CD4-positive, alpha-beta T cell (primary cell): ENCODE data around the gene UGT1A10. TPM values are rescaled to one million over a fixed set of nuclear protein-coding genes. Genes with fewer than 3 reads are reported as not detected.
"Not testable (repeated sequence)": the region's sequence is repeated elsewhere in the genome, so short reads cannot be mapped to it uniquely, and the experiment has no call there.

Experiments
- ATAC-seq: fragments of 200-7000 bp; cut with Tn5 transposase; one replicate; pipeline ENCODE4 v1.10.0; 2022; ENCODE audit warnings: mild to moderate bottlenecking; ENCODE audit not compliant: poor library complexity
- CTCF ChIA-PET: fragments of 350-600 bp; sonication (Branson Sonifier 250); formaldehyde crosslinking; loops from one replicate; lab custom pipeline; 2021; ENCODE audit warnings: antibody characterized with exemption, inconsistent platforms; lab: Charles Lee
- POLR2A ChIA-PET: fragments of 350-600 bp; sonication (Branson Sonifier 250); formaldehyde crosslinking; loops from one replicate; lab custom pipeline; 2021; ENCODE audit warnings: antibody characterized with exemption, inconsistent platforms; lab: Charles Lee
- DNase-seq, 14 experiments: peaks; one replicate each; pipeline ENCODE4 v3.0.0-alpha.2; 2013 to 2020; ENCODE audit warnings: mixed read lengths in 2 of 14
- H3K27ac ChIP-seq, 2 donors: one replicate each; pipeline versions ENCODE4 v1.5.1 to v1.7.0; 2013; ENCODE audit warnings: low read length in 2 of 2, low read depth in 1 of 2, mild to moderate bottlenecking in 1 of 2
- H3K27me3 ChIP-seq, 2 experiments: 1 replicate in 1 of 2; 2 replicates in 1 of 2; pipeline versions ENCODE4 v1.6.1 to v1.7.0; 2013; ENCODE audit warnings: low read length in 2 of 2, control low read depth in 1 of 2, mild to moderate bottlenecking in 1 of 2, moderate library complexity in 1 of 2; ENCODE audit not compliant: insufficient read depth in 2 of 2, control insufficient read depth in 1 of 2
- H3K36me3 ChIP-seq: one replicate; pipeline ENCODE4 v1.6.1; 2013; ENCODE audit warnings: low read length, control low read depth; ENCODE audit not compliant: insufficient read depth
- H3K4me1 ChIP-seq: one replicate; pipeline ENCODE4 v1.6.1; 2013; ENCODE audit warnings: low read length, control low read depth; ENCODE audit not compliant: insufficient read depth
- H3K4me3 ChIP-seq: one replicate; pipeline ENCODE4 v1.5.1; 2013; ENCODE audit warnings: mild to moderate bottlenecking, low read length, moderate library complexity
- H3K9me3 ChIP-seq, 2 experiments: 1 replicate in 1 of 2; 2 replicates in 1 of 2; pipeline versions ENCODE4 v1.6.1 to v1.7.0; 2013; ENCODE audit warnings: low read length in 2 of 2, mild to moderate bottlenecking in 2 of 2, control low read depth in 1 of 2, moderate library complexity in 1 of 2; ENCODE audit not compliant: control insufficient read depth in 1 of 2, insufficient read depth in 1 of 2
- H3K27ac Mint-ChIP-seq: one replicate; pipeline ENCODE4 v1.8.0; 2020; ENCODE audit warnings: mixed read lengths
- H3K27me3 Mint-ChIP-seq: one replicate; pipeline ENCODE4 v1.8.0; 2021; ENCODE audit warnings: mixed read lengths
- H3K36me3 Mint-ChIP-seq: one replicate; pipeline ENCODE4 v1.8.0; 2021; ENCODE audit warnings: low read depth, mixed read lengths
- H3K4me1 Mint-ChIP-seq: one replicate; pipeline ENCODE4 v1.8.0; 2021; ENCODE audit warnings: low read depth, mixed read lengths
- H3K4me3 Mint-ChIP-seq: one replicate; pipeline ENCODE4 v1.8.0; 2020; ENCODE audit warnings: mild to moderate bottlenecking, mixed read lengths
- H3K9me3 Mint-ChIP-seq: one replicate; pipeline ENCODE4 v1.8.0; 2020; ENCODE audit warnings: mixed read lengths
- intact Hi-C, 2 experiments: fragments of 100-400 bp; cut with DNase I in 1 of 2; cut with micrococcal nuclease in 1 of 2; formaldehyde crosslinking; loops; one replicate each; pipeline versions ENCODE4 v1.15.1 to v1.9.0; 2023 to 2025; cut with DNase I, micrococcal nuclease
- polyA plus RNA-seq, 2 donors: library from polyadenylated mRNA; unstranded; fragments of 120-200 nt; gene quantifications; one replicate each; pipeline ENCODE4 v1.2.1, GENCODE V29; 2013
- total RNA-seq, 174 experiments: library from RNA in 2 of 174; stranded (reverse) in 2 of 174; gene quantifications; one replicate each; pipeline ENCODE4 v1.2.3 and lab custom pipeline; 2021 to 2026
- TF ChIP-seq, protein P1 (sequence below): fragments of 200-600 bp; IDR thresholded peaks from one replicate; pipeline ENCODE4 v1.8.0; 2022; ENCODE audit warnings: antibody characterized with exemption, mild to moderate bottlenecking

Gene UGT1A10
- not detected for total RNA-seq
- polyA plus RNA-seq (2013, experiment 1 of 2) = not detected
- not detected for polyA plus RNA-seq (2013, experiment 2 of 2)
- 0 to 0.07 (median 0) reads per million in 172 experiments for total RNA-seq (lab: John Stamatoyannopoulos, UW)

- H3K27ac ChIP-seq, ATAC-seq, H3K4me3 Mint-ChIP-seq, H3K9me3 Mint-ChIP-seq, CTCF ChIA-PET, H3K27ac Mint-ChIP-seq, H3K36me3 Mint-ChIP-seq, POLR2A ChIA-PET, H3K9me3 ChIP-seq, H3K4me3 ChIP-seq, H3K36me3 ChIP-seq, DNase-seq, intact Hi-C loops, H3K27me3 ChIP-seq, H3K4me1 ChIP-seq: not testable (repeated sequence)
- peaks cover 13% of the 10 kb centered on the region for H3K4me1 Mint-ChIP-seq
- peaks cover 42% of the 10 kb centered on the region for H3K27me3 Mint-ChIP-seq
Measured at GRCh38 chr2:233636306-233636705, at the start of gene UGT1A10. TSS of gene UGT1A10 (plus strand) at chr2:233636448. CDS start at chr2:233636523, 75 bp downstream.

DNA sequence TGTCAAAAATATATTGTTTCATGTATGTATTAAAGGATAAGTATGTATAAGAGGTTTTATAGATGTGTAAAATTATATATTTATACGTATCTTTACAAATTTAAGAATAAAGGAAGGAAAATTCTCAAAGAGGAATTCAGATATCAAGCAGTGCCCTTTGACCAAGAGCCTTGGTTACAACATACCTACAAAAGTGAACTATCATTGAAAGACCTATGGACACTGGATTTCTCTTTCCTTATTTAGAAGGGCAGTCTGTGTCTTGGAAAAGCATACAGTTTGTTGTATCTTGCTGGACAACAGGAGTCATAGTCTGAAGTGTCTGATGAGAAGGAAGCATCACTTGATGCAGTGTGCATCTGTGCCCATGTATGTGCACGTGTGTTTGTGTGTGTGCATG, 47.8 kb upstream of the UGT1A10 start:
- no peak overlapping the region for H3K27ac Mint-ChIP-seq

GRCh38 chr2:233592706-233593105, 43.5 kb upstream of the UGT1A10 start:
- H3K27me3 Mint-ChIP-seq = peaks cover 16% of the 10 kb centered on the region
- H3K27ac Mint-ChIP-seq, H3K9me3 ChIP-seq, H3K4me3 ChIP-seq, ATAC-seq, POLR2A ChIA-PET, intact Hi-C loops, H3K4me1 ChIP-seq, H3K27me3 ChIP-seq, H3K36me3 Mint-ChIP-seq, H3K27ac ChIP-seq, CTCF ChIA-PET, H3K4me1 Mint-ChIP-seq, H3K4me3 Mint-ChIP-seq, H3K9me3 Mint-ChIP-seq, DNase-seq, H3K36me3 ChIP-seq: not testable (repeated sequence)

More for the DNA sequence above, 47.8 kb upstream of the UGT1A10 start:
- Histone ChIP-seq H3K4me3 (no peak overlapping the region), H3K9me3 (no peaks in the 10 kb centered on the region), H3K27me3 (peaks cover 0 to 12% of the 10 kb centered on the region in 2 experiments), H3K36me3 (no peaks in the 10 kb centered on the region), H3K27ac (no peak overlapping the region), H3K4me1 (no peaks in the 10 kb centered on the region)
- Mint-ChIP-seq H3K4me1 (no peaks in the 10 kb centered on the region), H3K9me3 (no peaks in the 10 kb centered on the region), H3K27me3 (peaks cover 45% of the 10 kb centered on the region), H3K4me3 (no peak overlapping the region), H3K36me3 (no peaks in the 10 kb centered on the region)
- ATAC-seq (no peak), DNase-seq (no peak)
- POLR2A ChIA-PET = no interaction called here
- TF ChIP-seq, protein P1, sequence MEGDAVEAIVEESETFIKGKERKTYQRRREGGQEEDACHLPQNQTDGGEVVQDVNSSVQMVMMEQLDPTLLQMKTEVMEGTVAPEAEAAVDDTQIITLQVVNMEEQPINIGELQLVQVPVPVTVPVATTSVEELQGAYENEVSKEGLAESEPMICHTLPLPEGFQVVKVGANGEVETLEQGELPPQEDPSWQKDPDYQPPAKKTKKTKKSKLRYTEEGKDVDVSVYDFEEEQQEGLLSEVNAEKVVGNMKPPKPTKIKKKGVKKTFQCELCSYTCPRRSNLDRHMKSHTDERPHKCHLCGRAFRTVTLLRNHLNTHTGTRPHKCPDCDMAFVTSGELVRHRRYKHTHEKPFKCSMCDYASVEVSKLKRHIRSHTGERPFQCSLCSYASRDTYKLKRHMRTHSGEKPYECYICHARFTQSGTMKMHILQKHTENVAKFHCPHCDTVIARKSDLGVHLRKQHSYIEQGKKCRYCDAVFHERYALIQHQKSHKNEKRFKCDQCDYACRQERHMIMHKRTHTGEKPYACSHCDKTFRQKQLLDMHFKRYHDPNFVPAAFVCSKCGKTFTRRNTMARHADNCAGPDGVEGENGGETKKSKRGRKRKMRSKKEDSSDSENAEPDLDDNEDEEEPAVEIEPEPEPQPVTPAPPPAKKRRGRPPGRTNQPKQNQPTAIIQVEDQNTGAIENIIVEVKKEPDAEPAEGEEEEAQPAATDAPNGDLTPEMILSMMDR = no peak
- CTCF ChIA-PET = no interaction called here
- intact Hi-C loops = no loop called here

DNA sequence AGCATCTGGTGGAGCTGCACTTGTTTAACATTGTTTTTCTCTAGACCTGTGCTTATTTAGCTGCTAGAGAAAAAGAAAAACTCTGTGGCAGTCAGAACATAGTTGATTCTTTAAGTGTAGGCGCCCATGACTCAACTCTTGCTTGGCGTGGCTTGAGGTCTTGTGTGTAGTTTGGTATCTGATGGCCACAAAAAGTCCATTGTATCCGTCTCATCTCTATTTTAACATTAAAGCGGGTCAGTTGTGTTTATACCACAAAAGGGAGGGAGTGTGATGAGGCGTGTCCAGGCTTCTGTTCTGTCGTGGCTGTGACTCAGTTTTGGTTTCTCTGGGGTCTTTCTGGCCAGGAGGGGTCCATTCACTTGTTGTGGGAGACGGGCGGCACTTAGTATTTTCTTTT, 43.0 kb upstream of the UGT1A10 start:
- no peaks in the 10 kb centered on the region for H3K9me3 Mint-ChIP-seq
- intact Hi-C loops = no loop called here
- TF ChIP-seq, protein P1 = no peak
- H3K27ac Mint-ChIP-seq = no peak overlapping the region
- H3K36me3 Mint-ChIP-seq = no peaks in the 10 kb centered on the region
- no peaks in the 10 kb centered on the region for H3K4me1 Mint-ChIP-seq
- ChIA-PET CTCF (no interaction called here), POLR2A (no interaction called here)
- no peak overlapping the region for H3K4me3 Mint-ChIP-seq
- Histone ChIP-seq H3K36me3 (no peaks in the 10 kb centered on the region), H3K9me3 (no peaks in the 10 kb centered on the region), H3K4me1 (no peaks in the 10 kb centered on the region), H3K4me3 (no peak overlapping the region), H3K27ac (no peak overlapping the region), H3K27me3 (peaks cover 2 to 5% of the 10 kb centered on the region in 2 experiments)
- H3K27me3 Mint-ChIP-seq = peaks cover 14% of the 10 kb centered on the region
- no peak for ATAC-seq
- no peak for DNase-seq
